Measurements from ENCODE around the gene FTO. TPM values are rescaled to one million over a fixed set of nuclear protein-coding genes. Genes with fewer than 3 reads are reported as not detected.

The FTO gene
- total RNA-seq, 1 experiment from 2014 or later: 78.3 TPM

- no peak for DNase-seq
- no peak for TF ChIP-seq CTCF (IDR thresholded peaks at IDR 0.05; ENCODE audit: insufficient read depth in 1 of 2, low read depth in 1 of 2, low read length in 1 of 2, severe bottlenecking in 1 of 2, unreplicated experiment in 1 of 2)
- Histone ChIP-seq H3K36me3 (ENCODE audit: control insufficient read depth, insufficient read depth, low read length) (no peaks in the 10 kb centered on the region), H3K27me3 (replicated peaks; ENCODE audit: control insufficient read depth, insufficient read depth, low read length) (no peaks in the 10 kb centered on the region), H3K4me3 (ENCODE audit: low read depth, low read length) (no peak overlapping the region), H3K4me1 (peaks cover 50% of the 10 kb centered on the region), H3K9me3 (no peaks in the 10 kb centered on the region)
- intact Hi-C loops (cut with micrococcal nuclease; ENCODE audit: unreplicated experiment): loop anchor here (2.0 kb wide), 1 partner anchor 25 kb away; no protein-coding TSS in a partner anchor
- POLR2A ChIA-PET: no interaction called here
- no peaks in the 10 kb centered on the region for H3K27me3 Mint-ChIP-seq (ENCODE audit: insufficient read depth, unreplicated experiment)
- no peak overlapping the region for H3K27ac Mint-ChIP-seq (ENCODE audit: unreplicated experiment)
- CTCF ChIA-PET: interaction anchor here (1.9 kb wide), 1 partner anchor 76 kb away, joined by 5 read pairs; no protein-coding TSS in a partner anchor
- no TSS peak for BruUV-seq (replicated peaks)
- H3K4me1 Mint-ChIP-seq (ENCODE audit: low read depth, unreplicated experiment): peaks cover 23% of the 10 kb centered on the region
- H3K9me3 Mint-ChIP-seq (ENCODE audit: unreplicated experiment): no peaks in the 10 kb centered on the region
- no peaks in the 10 kb centered on the region for H3K36me3 Mint-ChIP-seq (ENCODE audit: insufficient read depth, unreplicated experiment)
- H3K4me3 Mint-ChIP-seq (ENCODE audit: unreplicated experiment): no peak overlapping the region
Observed at GRCh38 chr16:53768167-53768566, 64.2 kb downstream of the FTO start.

DNA sequence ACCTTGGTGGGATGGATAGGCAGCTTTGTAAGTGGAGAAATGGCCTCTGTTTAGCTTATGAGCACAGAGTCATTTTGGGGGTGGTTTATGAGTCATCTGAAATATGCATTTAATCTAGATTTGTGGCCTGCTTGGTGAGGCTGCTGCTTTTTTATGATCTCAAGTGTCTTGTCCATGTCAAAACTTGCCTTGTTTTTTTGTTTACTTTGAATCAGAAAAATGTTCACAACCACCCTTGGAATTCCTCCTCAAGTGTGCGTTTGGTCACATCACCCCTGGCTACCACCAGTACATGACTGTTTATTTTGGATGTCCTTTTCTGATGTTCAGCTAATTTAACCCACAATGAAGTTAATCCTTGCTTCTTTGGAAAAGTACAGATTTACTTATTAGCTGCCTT lies 64.6 kb downstream of the FTO start:
- Histone ChIP-seq H3K36me3 (ENCODE audit: control insufficient read depth, insufficient read depth, low read length) (no peaks in the 10 kb centered on the region), H3K27me3 (replicated peaks; ENCODE audit: control insufficient read depth, insufficient read depth, low read length) (no peaks in the 10 kb centered on the region), H3K4me3 (ENCODE audit: low read depth, low read length) (no peak overlapping the region), H3K9me3 (no peaks in the 10 kb centered on the region), H3K4me1 (peaks cover 55% of the 10 kb centered on the region)
- intact Hi-C loops (cut with micrococcal nuclease; ENCODE audit: unreplicated experiment): loop anchor here (2.0 kb wide), 1 partner anchor 26 kb away; no protein-coding TSS in a partner anchor
- CTCF ChIA-PET: interaction anchor here (1.0 to 1.9 kb wide), 2 partner anchors 15 to 77 kb away, joined by 4 to 5 read pairs; no protein-coding TSS in a partner anchor
- BruUV-seq (replicated peaks): no TSS peak
- H3K27me3 Mint-ChIP-seq (ENCODE audit: insufficient read depth, unreplicated experiment): no peaks in the 10 kb centered on the region
- no peak for TF ChIP-seq CTCF (IDR thresholded peaks at IDR 0.05; ENCODE audit: insufficient read depth in 1 of 2, low read depth in 1 of 2, low read length in 1 of 2, severe bottlenecking in 1 of 2, unreplicated experiment in 1 of 2)
- H3K4me1 Mint-ChIP-seq (ENCODE audit: low read depth, unreplicated experiment): peaks cover 23% of the 10 kb centered on the region
- no peak overlapping the region for H3K4me3 Mint-ChIP-seq (ENCODE audit: unreplicated experiment)
- POLR2A ChIA-PET: no interaction called here
- no peaks in the 10 kb centered on the region for H3K9me3 Mint-ChIP-seq (ENCODE audit: unreplicated experiment)
- peak in 1 of 2 experiments; percentile 40 for DNase-seq
- no peak overlapping the region for H3K27ac Mint-ChIP-seq (ENCODE audit: unreplicated experiment)
- H3K36me3 Mint-ChIP-seq (ENCODE audit: insufficient read depth, unreplicated experiment): no peaks in the 10 kb centered on the region

DNA sequence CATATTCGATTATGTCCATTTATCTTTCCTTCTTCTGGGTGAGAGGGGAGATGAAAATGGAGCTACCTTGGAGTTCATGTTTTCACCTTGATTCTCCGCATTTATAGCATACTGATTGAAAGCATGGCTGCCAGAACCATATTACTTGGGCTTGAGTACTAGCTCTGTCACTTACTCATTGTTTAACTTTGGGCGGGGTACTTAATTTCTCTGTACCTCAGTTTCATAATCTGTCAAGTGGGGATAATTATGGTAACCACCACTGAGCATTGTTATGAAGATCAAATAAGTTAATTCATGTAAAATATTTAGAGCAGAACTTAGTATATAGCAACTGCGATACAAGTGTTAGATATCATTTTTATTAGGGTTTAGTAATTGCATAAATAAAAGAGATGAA lies 65.2 kb downstream of the FTO start:
- Mint-ChIP-seq H3K4me3 (ENCODE audit: unreplicated experiment) (no peak overlapping the region), H3K9me3 (ENCODE audit: unreplicated experiment) (no peaks in the 10 kb centered on the region), H3K4me1 (ENCODE audit: low read depth, unreplicated experiment) (peaks cover 18% of the 10 kb centered on the region), H3K36me3 (ENCODE audit: insufficient read depth, unreplicated experiment) (no peaks in the 10 kb centered on the region), H3K27me3 (ENCODE audit: insufficient read depth, unreplicated experiment) (no peaks in the 10 kb centered on the region), H3K27ac (ENCODE audit: unreplicated experiment) (no peak overlapping the region)
- POLR2A ChIA-PET: no interaction called here
- Histone ChIP-seq H3K9me3 (no peaks in the 10 kb centered on the region), H3K27me3 (replicated peaks; ENCODE audit: control insufficient read depth, insufficient read depth, low read length) (no peaks in the 10 kb centered on the region), H3K4me3 (ENCODE audit: low read depth, low read length) (no peak overlapping the region), H3K4me1 (peaks cover 59% of the 10 kb centered on the region), H3K36me3 (ENCODE audit: control insufficient read depth, insufficient read depth, low read length) (no peaks in the 10 kb centered on the region)
- CTCF ChIA-PET: interaction anchor here (1.0 to 1.9 kb wide), 2 partner anchors 16 to 77 kb away, joined by 4 to 5 read pairs; no protein-coding TSS in a partner anchor
- intact Hi-C loops (cut with micrococcal nuclease; ENCODE audit: unreplicated experiment): loop anchor here (2.0 kb wide), 1 partner anchor 26 kb away; no protein-coding TSS in a partner anchor
- no TSS peak for BruUV-seq (replicated peaks)
- no peak for DNase-seq
- no peak for TF ChIP-seq CTCF (IDR thresholded peaks at IDR 0.05; ENCODE audit: insufficient read depth in 1 of 2, low read depth in 1 of 2, low read length in 1 of 2, severe bottlenecking in 1 of 2, unreplicated experiment in 1 of 2)
